ENCODE measurements around the gene SLC43A2.
A peak's percentile ranks its signal among the peaks of the same experiment; 100 is the strongest.
"Not testable (repeated sequence)": the region's sequence is repeated elsewhere in the genome, so short reads cannot be mapped to it uniquely, and the experiment has no call there.

SLC43A2 gene

DNA sequence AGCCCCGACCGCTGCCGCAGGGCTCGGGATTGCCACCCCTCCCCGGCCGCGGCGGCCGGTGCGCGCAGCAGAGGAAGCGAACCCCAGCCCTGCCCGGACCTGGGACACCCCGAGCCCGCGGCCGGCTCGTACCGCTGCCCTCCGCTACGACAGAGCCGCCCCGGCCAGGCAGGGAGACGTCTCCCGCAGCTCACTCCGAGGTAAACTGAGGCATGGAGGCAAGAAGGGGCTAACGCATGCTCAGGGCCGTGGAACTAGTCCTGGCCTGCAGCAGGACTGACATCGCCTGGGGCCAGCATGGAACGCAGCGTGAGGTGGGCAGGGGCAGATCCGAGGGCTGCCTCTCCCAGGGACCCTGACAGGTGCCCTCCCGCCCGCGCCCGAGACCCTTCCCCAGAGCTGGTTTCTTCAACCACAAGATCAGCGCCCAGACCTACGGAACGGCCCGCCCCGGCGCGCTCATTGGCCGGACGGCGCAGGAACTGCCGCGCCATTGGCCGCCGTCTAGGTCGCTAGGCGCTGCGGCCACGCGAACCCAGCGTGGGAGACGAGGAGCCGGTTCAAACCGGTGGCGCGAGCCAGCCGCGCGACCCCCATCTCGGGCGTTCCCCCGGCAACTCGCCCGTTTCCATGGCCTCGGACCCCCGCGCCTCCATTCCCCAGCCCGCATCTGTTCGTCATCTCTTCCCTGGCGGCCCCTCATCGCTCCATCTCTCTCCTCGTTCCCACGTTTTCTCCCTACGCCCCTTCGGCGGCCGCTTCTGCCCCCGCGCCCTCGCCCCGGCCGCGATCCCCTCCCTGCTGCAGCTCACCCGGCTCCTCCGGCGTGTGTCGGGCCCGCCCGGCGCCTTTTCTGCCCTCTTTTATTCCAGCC is at the start of gene SLC43A2:
Gene SLC43A2, minus strand, starts transcription at position 853 of the 874 bp plus-strand sequence. CDS start 960 bp downstream, outside the sequence.
- TF ChIP-seq, protein P1, sequence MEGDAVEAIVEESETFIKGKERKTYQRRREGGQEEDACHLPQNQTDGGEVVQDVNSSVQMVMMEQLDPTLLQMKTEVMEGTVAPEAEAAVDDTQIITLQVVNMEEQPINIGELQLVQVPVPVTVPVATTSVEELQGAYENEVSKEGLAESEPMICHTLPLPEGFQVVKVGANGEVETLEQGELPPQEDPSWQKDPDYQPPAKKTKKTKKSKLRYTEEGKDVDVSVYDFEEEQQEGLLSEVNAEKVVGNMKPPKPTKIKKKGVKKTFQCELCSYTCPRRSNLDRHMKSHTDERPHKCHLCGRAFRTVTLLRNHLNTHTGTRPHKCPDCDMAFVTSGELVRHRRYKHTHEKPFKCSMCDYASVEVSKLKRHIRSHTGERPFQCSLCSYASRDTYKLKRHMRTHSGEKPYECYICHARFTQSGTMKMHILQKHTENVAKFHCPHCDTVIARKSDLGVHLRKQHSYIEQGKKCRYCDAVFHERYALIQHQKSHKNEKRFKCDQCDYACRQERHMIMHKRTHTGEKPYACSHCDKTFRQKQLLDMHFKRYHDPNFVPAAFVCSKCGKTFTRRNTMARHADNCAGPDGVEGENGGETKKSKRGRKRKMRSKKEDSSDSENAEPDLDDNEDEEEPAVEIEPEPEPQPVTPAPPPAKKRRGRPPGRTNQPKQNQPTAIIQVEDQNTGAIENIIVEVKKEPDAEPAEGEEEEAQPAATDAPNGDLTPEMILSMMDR (IDR thresholded peaks at IDR 0.05; ENCODE audit: low read depth, low read length, missing control alignments): no peak
- H3K4me3 ChIP-seq (ENCODE audit: low read depth, low read length): peak within 1 kb of the TSS; percentile 79
- DNase-seq (ENCODE audit: low read depth): no peak

DNA sequence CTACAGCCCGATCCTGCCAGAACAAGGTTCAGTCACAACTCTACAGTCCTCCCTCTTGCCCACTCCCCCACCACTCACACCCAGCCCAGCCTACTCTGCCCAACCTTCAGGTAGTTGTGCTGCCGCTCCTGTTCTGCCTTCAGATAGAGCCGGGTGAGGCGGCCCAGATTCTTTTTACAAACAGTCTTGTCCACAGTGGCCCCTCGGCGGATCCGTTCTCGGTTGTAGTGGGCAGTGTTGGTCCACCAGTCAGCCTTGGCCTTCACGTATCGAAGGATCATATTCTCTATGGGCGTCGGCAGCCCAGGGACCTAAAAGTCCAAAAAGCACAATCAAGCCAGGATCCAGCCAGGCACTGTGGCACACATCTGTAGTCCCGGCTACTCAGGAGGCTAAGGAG is 47.8 kb upstream of the SLC43A2 start:
- DNase-seq (ENCODE audit: low read depth): no peak
- H3K4me3 ChIP-seq (ENCODE audit: low read depth, low read length): no peak overlapping the region
- TF ChIP-seq, protein P1 (IDR thresholded peaks at IDR 0.05; ENCODE audit: low read depth, low read length, missing control alignments): no peak

DNA sequence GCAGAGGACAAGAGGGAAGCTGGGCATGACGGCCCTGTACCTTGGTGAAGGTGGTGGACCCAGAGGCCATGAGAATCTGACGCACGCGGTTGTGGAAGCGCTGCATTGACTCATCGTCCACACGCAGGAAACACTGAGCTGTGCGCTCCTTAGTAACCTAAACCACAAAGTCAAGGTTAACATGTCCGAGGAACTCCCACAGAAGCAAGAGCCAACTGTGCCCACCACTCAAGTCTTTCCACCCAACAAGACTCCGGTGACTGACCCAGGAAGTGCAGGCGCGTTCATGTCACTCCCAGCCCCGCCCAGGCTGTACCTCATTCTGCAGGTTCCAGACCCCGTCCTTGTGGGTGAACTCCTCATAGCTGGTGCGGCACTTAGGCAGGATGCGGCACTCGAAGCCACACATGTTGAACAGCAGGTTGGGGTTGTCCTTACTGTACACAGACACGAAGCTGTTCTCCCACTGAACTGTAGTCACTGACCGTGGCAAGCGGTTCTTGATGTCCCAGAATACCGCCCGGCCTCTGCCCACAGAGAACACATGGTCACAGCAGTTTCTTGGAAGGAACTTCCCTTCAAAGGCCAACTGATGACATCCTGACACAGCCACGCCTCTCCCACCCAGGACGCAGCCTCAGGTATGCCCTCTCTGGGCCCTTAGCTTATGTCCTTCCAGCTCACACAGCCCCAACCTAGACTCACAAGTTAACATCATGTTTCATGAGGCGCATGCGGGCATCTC is 44.6 kb upstream of the SLC43A2 start:
- no peak for DNase-seq (ENCODE audit: low read depth)
- TF ChIP-seq, protein P1 (IDR thresholded peaks at IDR 0.05; ENCODE audit: low read depth, low read length, missing control alignments): no peak
- H3K4me3 ChIP-seq (ENCODE audit: low read depth, low read length): no peak overlapping the region

DNA sequence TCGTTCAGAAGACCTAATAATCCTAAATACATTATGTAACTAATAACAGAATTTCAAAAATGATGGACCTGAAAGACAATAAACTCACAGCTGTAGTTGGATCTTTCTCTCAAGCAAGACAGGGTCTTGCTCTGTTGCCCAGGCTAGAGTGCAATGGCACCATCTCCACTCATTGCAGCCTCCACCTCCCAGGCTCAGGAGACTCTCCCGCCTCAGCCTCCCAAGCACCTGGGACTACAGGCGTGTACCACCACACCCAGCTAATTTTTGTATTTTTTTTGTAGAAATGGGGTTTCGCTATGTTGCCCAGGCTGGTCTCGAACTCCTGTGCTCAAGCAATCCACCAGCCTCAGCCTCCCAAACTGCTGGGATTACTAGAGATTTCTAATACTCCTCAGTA is 35.3 kb upstream of the SLC43A2 start:
- H3K4me3 ChIP-seq (ENCODE audit: low read depth, low read length): not testable (repeated sequence)

DNA sequence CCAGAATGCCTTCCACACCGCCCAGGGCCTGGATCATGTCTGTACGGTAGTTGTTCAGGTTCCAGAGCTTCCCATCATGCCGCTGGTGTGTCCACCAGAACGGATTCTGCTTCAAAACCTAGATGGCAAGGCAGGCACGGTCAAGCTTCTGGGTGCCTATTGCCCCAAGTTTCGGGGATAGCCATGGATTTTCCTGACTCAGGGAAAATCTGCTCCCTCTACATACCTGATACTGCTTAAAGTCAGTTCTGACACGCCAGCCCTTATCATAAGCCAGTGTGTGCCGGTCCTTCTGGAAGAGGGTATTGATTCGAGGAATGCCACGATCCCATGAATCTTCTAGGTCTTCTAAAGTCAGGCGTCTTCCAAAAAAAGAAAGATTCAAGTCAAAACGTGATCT is 32.4 kb upstream of the SLC43A2 start:
- no peak overlapping the region for H3K4me3 ChIP-seq (ENCODE audit: low read depth, low read length)
- DNase-seq (ENCODE audit: low read depth): no peak
- TF ChIP-seq, protein P1 (IDR thresholded peaks at IDR 0.05; ENCODE audit: low read depth, low read length, missing control alignments): no peak

More for the DNA sequence above, 35.3 kb upstream of the SLC43A2 start:
- not testable (repeated sequence) for DNase-seq (ENCODE audit: low read depth)

DNA sequence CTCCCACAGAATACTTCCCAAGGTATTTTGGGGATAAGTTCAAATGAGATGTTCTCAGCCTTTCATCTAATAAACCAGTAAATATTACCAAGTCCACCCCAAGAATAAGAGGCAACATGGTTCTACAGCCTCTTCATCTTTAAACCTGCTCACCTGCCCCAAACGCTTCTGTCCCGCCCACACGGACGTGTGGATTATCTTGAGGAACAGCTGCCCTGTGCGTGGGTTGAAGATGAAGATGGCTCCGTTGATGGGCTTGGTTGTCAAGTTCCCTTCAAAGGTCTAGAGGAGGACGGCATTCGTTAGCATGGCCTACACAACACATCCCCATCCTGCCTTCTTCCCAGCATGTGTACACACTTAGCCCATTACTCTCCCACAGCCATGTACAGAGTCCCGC is 29.5 kb upstream of the SLC43A2 start:
- DNase-seq (ENCODE audit: low read depth): no peak
- TF ChIP-seq, protein P1 (IDR thresholded peaks at IDR 0.05; ENCODE audit: low read depth, low read length, missing control alignments): no peak

DNA sequence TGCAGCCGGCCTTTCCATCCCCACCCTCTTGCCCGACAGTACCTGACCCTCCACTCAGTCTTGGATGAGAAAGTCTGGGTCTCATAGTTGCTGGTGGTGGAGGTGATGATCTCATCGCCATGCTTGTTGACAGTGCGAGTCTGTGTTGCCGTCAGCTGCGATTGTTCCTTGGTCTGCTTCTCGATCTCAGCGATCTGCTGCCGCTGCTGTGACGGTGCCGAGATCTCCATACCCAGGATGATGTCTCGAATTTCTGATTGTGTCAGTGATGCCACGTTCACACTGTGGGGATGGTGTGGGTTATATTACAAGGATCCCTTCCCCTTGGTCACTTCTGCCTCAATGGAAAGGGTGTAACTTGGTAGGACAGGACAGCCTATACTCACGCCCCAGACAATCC is 25.1 kb upstream of the SLC43A2 start:
- no peak overlapping the region for H3K4me3 ChIP-seq (ENCODE audit: low read depth, low read length)
- DNase-seq (ENCODE audit: low read depth): no peak
- TF ChIP-seq, protein P1 (IDR thresholded peaks at IDR 0.05; ENCODE audit: low read depth, low read length, missing control alignments): no peak

More for the DNA sequence above, 29.5 kb upstream of the SLC43A2 start:
- H3K4me3 ChIP-seq (ENCODE audit: low read depth, low read length): no peak overlapping the region

DNA sequence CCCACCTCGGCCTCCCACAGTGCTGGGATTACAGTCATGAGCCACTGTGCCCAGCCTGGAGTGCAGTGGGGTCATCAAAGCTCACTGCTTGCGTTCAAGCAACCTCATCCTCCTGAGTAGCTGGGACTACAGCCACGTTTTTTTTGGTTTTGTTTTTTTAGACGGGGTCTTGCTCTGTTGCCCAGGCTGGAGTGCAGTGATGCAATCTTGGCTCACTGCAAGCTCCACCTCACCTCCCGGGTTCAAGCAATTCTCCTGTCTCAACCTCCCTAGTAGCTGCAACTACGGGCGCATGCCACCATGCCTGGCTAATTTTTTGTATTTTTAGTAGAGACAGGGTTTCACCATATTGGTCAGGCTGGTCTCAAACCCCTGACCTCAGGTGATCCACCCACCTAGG is 24.2 kb upstream of the SLC43A2 start:
- not testable (repeated sequence) for H3K4me3 ChIP-seq (ENCODE audit: low read depth, low read length)

More for the DNA sequence above, 24.2 kb upstream of the SLC43A2 start:
- DNase-seq (ENCODE audit: low read depth): not testable (repeated sequence)
